Amygdala (tissue), 56 donors: ENCODE data around the gene SLC33A1.
"Not testable (repeated sequence)": the region's sequence is repeated elsewhere in the genome, so short reads cannot be mapped to it uniquely, and the experiment has no call there.

Experiments used
- DNase-seq, 56 donors: peaks; one replicate each; lab custom pipeline; 2025; lab: John Stamatoyannopoulos, UW

Gene SLC33A1

DNA sequence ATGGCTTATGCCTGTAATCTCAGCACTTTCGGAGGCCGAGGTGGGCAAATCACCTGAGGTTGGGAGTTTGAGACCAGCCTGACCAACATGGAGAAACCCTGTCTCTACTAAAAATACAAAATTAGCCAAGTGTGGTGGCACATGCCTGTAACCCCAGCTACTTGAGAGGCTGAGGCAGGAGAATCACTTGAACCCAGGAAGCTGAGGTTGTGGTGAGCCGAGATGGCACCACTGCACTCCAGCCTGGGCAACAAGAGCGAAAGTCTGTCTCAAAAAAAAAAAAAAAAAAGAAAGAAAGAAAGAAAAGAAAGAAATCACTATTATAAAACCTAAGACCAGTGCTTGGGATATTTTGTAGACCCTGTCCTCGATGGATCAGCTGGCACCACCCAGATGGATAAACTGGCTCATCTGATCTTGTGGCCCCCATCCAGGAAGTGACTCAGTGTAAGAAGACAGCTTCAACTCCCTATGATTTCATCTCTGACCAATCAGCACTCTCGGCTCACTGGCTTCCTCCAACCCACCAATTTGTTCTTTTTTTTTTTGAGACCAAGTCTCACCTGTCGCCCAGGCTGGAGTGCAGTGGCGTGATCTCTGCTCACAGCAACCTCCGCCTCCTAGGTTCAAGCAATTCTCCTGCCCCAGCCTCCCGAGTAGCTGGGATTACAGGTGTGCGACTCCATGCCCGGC, 8.2 kb upstream of the SLC33A1 start:
- not testable (repeated sequence) for DNase-seq

DNA sequence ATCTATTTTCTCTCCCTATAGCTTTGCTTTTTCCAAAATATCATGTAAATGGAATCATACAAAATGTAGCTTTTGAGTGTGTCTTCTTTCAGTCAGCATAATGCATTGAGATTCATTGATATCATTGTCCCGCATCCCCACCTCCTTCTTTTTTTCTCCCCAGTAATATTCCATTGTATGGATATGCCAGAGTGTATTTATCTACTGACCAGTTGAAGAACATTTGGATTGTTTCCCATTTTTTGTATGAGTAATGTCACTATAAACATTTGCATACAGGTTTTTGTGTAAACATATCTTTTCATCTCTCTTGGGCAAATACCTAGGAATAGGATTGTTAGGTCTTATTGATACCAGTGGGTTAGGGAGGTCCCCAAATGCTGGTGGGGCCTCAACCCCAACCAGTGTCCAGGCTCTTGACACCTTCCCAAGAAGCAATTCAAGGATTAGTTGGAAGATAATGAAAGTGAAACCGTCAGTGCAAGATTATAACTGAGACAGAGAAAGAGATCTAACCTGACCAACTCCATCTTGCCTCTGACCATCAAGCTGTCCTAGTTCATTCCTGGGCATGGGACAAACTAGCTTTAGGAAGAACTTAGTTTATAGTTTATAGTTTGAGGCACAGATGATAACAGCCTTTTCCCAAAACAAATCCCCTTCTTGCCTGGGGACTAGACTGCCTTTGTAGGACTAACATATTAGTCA, 7.4 kb upstream of the SLC33A1 start:
- DNase-seq = no peak

DNA sequence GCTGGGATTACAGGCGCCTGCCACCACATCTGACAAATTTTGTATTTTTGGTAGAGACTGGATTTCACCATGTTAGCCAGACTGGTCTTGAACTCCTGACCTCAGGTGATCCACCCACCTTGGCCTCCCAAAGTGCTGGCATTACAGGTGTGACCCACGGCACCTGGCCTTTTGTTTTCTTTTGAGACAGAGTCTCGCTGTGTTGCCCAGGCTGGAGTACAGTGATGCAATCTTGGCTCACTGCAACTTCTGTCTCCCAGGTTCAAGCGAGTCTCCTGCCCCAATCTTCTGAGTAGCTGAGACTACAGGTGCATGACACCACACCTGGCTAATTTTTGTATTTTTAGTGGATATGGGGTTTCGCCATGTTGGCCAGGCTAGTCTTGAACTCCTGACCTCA, 6.2 kb upstream of the SLC33A1 start:
- not testable (repeated sequence) for DNase-seq

DNA sequence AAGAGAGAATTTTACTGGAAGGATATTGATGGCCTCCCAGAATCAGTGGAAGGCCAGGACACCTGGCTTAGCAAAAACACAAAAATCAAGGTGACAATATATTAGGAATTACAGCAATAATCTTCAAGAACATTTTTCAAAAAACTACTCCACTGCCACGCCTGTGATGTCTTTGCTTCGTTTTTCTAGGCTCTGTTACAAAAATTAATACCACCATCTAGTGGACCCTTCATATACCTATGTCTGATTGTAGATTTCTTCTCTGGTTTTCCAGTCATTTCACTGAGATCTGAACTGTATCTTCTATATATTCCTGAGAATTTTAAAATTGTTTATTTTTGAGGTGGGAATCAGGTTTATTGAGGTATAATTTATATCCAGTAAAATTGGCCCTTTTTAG, 5.6 kb upstream of the SLC33A1 start:
- DNase-seq = no peak

DNA sequence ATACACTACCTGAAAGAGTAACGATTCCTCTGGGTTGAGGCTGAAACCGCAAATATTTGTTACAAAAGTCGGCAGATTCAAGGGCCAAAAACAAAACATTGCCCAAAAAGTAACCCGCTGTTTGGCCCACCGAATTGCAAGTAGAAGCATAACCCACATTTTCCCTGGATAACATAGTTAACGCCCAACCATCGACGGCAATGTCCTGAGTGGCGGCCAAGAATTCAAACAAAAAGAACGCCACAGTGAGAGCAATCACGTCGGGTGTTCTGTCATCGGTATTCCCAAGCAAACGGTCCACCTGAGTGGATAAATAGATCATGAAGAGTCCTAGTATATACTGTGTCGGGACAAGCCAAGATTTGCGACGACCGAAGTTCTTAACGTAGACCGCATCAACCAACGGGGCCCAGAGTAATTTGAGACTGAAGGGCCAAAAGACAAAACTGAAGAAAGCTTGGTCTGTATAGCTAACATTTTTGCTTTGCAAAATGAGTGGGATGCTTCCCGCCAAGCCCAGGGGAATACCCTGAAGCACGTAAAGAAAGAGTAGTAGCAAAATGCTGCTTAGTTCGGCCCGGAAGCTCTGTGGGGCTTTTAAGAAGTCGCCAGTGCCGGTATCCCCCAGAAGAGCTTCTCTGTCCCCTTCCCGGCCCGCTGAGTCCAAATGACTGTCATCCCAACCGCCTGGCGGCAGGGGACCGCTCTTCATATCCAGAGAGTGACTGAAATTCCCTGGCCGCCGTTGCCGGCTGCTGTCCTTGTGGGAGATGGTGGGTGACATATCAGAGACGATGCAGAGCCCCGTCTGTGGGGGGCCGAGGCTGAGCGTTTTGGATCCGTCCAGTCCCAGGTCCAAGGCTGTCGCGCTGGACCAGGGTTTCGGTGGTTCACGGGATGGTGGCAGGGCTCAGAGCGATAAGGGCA, 750 bp downstream of the SLC33A1 start:
- peak in 13 of 56 donors; percentile 28 to 72 (median 52) for DNase-seq

DNA sequence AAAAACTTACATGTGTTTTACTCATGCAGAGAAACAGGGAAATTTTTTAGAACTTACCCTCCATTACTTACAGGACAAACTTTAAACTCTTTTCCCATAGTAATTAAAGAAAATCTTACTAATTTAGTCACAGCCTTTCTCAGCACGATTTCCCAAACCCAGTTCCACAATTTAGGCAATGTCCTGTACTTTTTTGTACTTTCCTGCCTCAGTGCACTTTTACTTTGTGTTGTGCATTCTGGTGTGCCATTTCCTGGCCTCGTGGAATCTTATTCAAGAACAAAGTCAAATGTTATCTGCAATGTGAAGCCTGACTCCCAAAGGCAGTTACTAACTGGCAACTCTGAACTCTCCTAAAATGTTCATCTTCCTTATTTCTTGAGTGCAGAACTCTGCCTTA, 1.9 kb downstream of the SLC33A1 start:
- DNase-seq = no peak

GRCh38 chr3:155849404-155849803, 4.8 kb downstream of the SLC33A1 start:
- DNase-seq = not testable (repeated sequence)

DNA sequence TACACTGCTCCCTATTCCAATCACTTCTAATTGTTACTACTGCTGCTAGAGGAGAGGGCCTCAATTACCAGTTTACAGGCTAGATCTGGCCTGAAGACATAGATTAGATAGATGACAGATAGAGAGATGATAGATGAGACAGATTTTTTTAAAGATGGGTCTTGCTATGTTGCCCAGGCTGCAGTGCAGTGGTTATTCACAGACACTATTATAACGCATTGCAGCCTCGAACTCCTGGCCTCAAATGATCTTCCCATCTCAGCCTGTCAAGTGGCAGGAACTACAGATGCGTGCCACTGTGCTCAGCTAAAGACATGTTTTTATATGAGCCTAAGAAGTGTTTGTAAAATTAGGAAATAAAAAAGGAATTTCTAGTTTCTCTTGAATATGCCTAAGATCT, 6.2 kb downstream of the SLC33A1 start:
- no peak for DNase-seq

DNA sequence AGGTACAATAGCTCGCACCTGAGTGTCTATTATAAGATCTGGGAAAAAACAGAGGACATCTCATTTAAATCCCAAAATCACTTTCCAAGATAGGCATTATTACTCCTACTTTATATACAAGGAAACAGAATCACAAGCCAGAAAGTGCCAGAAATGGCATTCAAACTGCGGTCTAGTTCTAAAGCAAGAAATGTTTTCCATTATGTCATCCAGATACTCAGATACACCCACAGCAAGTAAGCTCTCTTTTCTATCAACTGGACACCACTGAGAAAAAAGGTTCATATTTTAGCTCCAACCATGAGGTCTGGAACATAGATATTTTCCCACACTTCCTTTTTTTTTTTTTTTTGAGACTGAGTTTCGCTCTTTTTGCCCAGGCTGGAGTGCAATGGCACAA, 8.1 kb downstream of the SLC33A1 start:
- no peak for DNase-seq

DNA sequence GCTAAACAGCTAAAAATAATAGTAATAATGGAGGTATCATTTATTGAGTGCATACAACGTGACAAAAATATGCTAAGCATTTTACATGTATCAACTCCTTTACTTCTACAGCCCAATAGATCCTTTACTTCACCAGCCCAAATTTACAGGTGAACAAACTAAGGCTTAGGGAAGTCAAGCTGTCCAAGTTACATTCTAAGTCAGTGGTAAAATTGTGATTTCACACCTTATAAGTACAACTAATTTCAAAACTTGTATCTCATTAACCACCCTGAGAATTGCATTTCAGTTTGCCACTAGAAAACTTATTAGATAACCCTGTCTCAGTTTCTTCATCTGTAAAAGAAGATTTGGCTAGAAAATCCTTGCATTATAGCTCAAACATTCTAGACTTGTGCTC, 10.7 kb downstream of the SLC33A1 start:
- DNase-seq = no peak

GRCh38 chr3:155835341-155836071, 18.7 kb downstream of the SLC33A1 start:
- DNase-seq = no peak

- DNase-seq = not testable (repeated sequence)
These were observed 25.6 kb downstream of the SLC33A1 start for GRCh38 chr3:155828490-155829098.

- DNase-seq = no peak
These were observed 39.1 kb downstream of the SLC33A1 start for GRCh38 chr3:155815030-155815545.

- not testable (repeated sequence) for DNase-seq
These were observed 41.0 kb downstream of the SLC33A1 start for GRCh38 chr3:155813224-155813623.

DNA sequence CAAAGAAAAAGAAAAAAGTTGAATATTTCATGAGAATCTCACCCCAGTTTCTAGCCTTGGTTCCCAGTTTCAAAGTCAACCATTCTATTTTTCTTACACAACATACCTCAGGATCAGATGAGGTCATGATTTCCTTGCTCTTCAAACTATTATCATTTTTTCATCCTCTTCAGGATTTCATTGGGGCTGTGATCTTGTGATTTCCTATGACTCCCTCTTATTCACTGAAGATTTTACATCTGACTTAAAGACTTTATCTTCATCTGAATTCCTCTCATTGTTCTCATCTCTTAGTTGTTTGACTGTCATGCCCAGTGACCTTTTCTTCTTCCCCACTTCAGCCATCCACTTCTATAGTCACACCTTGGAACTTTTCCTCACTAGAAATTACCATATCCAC, 45.0 kb downstream of the SLC33A1 start:
- no peak for DNase-seq

DNA sequence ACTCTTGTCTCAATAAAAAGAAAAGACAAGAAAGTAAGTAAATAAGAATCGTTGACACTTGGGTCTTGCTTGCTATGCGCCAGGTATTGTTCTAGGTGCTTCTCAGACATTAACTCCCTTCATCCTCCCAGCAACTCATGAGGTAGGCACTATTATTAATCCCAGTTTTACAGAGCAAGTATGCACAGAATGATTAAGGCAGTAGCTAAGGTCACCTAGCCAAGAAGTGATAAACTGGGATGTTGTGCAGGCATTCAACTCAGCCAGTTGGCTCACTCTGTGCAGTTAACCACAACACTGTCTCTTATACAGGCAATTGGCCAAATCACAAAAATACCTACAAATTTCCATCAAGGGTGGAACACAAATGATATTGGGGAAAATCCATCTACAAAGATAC, 46.4 kb downstream of the SLC33A1 start:
- DNase-seq = no peak

GRCh38 chr3:155805802-155806618, 48.2 kb downstream of the SLC33A1 start, which contains the start of gene C3orf33:
Gene C3orf33, minus strand, starts transcription at chr3:155806278. Its CDS starts 26 bp downstream, at chr3:155806252.
- DNase-seq = peak in 52 of 56 donors; percentile 13 to 86 (median 64)

DNA sequence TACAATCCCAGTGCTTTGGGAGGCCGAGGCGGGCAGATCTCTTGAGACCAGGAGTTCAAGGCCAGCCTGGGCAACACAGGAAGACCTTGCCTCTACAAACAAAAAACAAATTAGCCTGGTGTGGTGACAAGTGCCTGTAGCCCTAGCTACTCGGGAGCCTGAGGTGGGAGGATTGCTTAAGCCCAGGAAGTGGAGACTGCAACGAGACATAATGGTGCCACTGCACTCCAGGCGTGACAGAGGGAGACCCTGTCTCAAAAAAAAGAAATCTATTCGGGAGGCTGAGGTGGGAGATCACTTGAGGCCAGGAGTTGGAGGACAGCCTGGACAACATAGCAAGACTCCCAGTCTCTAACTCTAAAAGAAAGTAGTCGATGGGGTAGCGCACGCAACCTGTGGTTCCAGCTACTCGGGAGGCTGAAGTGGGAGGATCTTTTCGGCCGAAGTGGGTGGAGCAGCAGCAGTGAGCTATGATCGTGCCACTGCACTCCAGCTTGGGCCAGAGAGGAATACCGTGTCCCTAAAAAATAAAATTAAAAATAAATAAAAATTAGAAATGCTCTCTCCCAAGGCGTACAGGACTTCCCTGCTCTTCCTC, 48.9 kb downstream of the SLC33A1 start:
- DNase-seq = peak in 5 of 56 donors; percentile 28 to 42 (median 37)
